ENCODE results near the gene NDUFV1. TPM values are rescaled to one million over a fixed set of nuclear protein-coding genes. Genes with fewer than 3 reads are reported as not detected.

The NDUFV1 gene
- total RNA-seq (2021), result 321 and 463 TPM in 2 replicates
- percentile 80 among the genes with signal in this experiment for Bru-seq, nascent RNA
- BruChase-seq, experiment 1, labeled RNA remaining after a 2-hour chase, result percentile 92 among the genes with signal in this experiment
- BruChase-seq, experiment 2, labeled RNA remaining after a 6-hour chase, result percentile 94 among the genes with signal in this experiment
- long read RNA-seq, transcript NDUFV1-201 (10 exons, 1,596 nt), result major isoform, 513 of 629 reads
- long read RNA-seq, transcript NDUFV1-228 (2 exons, 573 nt), result minor isoform, 7 of 629 reads
- long read RNA-seq, transcript NDUFV1-202 (10 exons, 1,512 nt), result minor isoform, 8 of 629 reads
- long read RNA-seq, transcript NDUFV1-216 (10 exons, 1,503 nt), result minor isoform, 7 of 629 reads
- long read RNA-seq, partial matches to known transcripts, result 41 of 629 reads
- long read RNA-seq, other reads (novel, unspliced or antisense), result 50 of 629 reads

- Histone ChIP-seq H3K79me2 (ENCODE audit: low read depth) (peaks cover 16% of the 10 kb centered on the region), H3K9me2 (ENCODE audit: insufficient read depth) (no peaks in the 10 kb centered on the region), H3F3A (ENCODE audit: insufficient read depth, low read depth) (peaks cover 16% of the 10 kb centered on the region), H3K4me3 (peak within 1 kb of the TSS; percentile 98), H3K27me3 (ENCODE audit: insufficient read depth, low read depth) (0 out of 2 replicates have a peak, but pooled peaks cover 4% of the 10 kb centered on the region), H3K36me3 (ENCODE audit: low read depth) (0 out of 2 replicates have a peak, but pooled peaks cover 10% of the 10 kb centered on the region), H3K27ac (no peak within 1 kb of the TSS), H3K4me2 (peak within 1 kb of the TSS; percentile 100), H2AFZ (peak within 1 kb of the TSS; percentile 98), H4K20me1 (ENCODE audit: insufficient read depth) (no peaks in the 10 kb centered on the region), H3K9me3 (ENCODE audit: insufficient read depth, low read depth) (peaks cover 4% of the 10 kb centered on the region; the same call in 1 of the 2 replicates), H3K4me1 (replicated peaks; ENCODE audit: insufficient read depth) (peaks cover 12% of the 10 kb centered on the region)
- peak; percentile 87 to 98 for DNase-seq
- POLR2A ChIA-PET (ENCODE audit: unreplicated experiment), result no interaction called here
- intact Hi-C loops (cut with micrococcal nuclease; ENCODE audit: unreplicated experiment), result loop anchor here (1.0 kb wide), 2 partner anchors 22 to 205 kb away; partner anchors contain the start of gene PPP1CA
- TF ChIP-seq CTCF (conservative IDR thresholded peaks at IDR 0.05), result peak; percentile 57
- TF ChIP-seq EZH2 (IDR thresholded peaks at IDR 0.05; ENCODE audit: low read depth), result no peak
- BruUV-seq (replicated peaks), result no TSS peak
- CTCF ChIA-PET, result no interaction called here
These were observed at the start of gene NDUFV1 for GRCh38 chr11:67606492-67607295. Gene NDUFV1, plus strand, starts transcription at chr11:67606936. Its CDS starts 69 bp downstream, at chr11:67607005.

GRCh38 chr11:67558084-67558772 is 48.5 kb upstream of the NDUFV1 start:
- no peaks in the 10 kb centered on the region for H3K79me2 ChIP-seq (ENCODE audit: low read depth)
- peaks cover under 1% of the 10 kb centered on the region; the same call in 1 of the 2 replicates for H3F3A ChIP-seq (ENCODE audit: insufficient read depth, low read depth)
- H3K9me2 ChIP-seq (ENCODE audit: insufficient read depth), result no peaks in the 10 kb centered on the region
- no peak overlapping the region for H2AFZ ChIP-seq
- intact Hi-C loops (cut with micrococcal nuclease; ENCODE audit: unreplicated experiment), result no loop called here
- CTCF ChIA-PET, result no interaction called here
- H4K20me1 ChIP-seq (ENCODE audit: insufficient read depth), result no peaks in the 10 kb centered on the region
- H3K27ac ChIP-seq, result no peak overlapping the region
- H3K4me1 ChIP-seq (replicated peaks; ENCODE audit: insufficient read depth), result peaks cover 14% of the 10 kb centered on the region
- no peak overlapping the region for H3K4me2 ChIP-seq
- BruUV-seq (replicated peaks), result no TSS peak
- POLR2A ChIA-PET (ENCODE audit: unreplicated experiment), result interaction anchor here (0.6 to 0.7 kb wide), 3 partner anchors 26 to 1944 kb away, joined by 3 to 22 read pairs (median 3); partner anchors contain the start of gene MAP3K11
- no peaks in the 10 kb centered on the region for H3K27me3 ChIP-seq (ENCODE audit: insufficient read depth, low read depth)
- no peaks in the 10 kb centered on the region for H3K9me3 ChIP-seq (ENCODE audit: insufficient read depth, low read depth)
- no peak overlapping the region for H3K4me3 ChIP-seq
- H3K36me3 ChIP-seq (ENCODE audit: low read depth), result no peaks in the 10 kb centered on the region
- TF ChIP-seq EZH2 (IDR thresholded peaks at IDR 0.05; ENCODE audit: low read depth) (no peak), CTCF (conservative IDR thresholded peaks at IDR 0.05) (no peak)
- DNase-seq, result no peak

All from PC-9 (cell line).